Measurements from ENCODE around the gene TEX19. TPM values are rescaled to one million over a fixed set of nuclear protein-coding genes. Genes with fewer than 3 reads are reported as not detected.
"Not testable (repeated sequence)": the region's sequence is repeated elsewhere in the genome, so short reads cannot be mapped to it uniquely, and the experiment has no call there.

TEX19 gene
- polyA plus RNA-seq, 1 donor: not detected

- no peak for DNase-seq
Measured at GRCh38 chr17:82411396-82412053, 52.5 kb downstream of the TEX19 start.

GRCh38 chr17:82412081-82412480 lies 53.0 kb downstream of the TEX19 start:
- DNase-seq: not testable (repeated sequence)

- DNase-seq: no peak
Measured at GRCh38 chr17:82412535-82413520, 53.8 kb downstream of the TEX19 start.

Other genes with a start within 250 kb of the TEX19 start
- 29.9 TPM for gene CCDC57, start 146.4 kb upstream of the TEX19 start, polyA plus RNA-seq (ENCODE audit: insufficient read length)
- gene SLC16A3, start 130.2 kb upstream of the TEX19 start, polyA plus RNA-seq (ENCODE audit: insufficient read length): 34.8 TPM
- gene CSNK1D, start 85.5 kb upstream of the TEX19 start, polyA plus RNA-seq (ENCODE audit: insufficient read length): 81.9 TPM
- gene CD7, start 41.6 kb upstream of the TEX19 start, polyA plus RNA-seq (ENCODE audit: insufficient read length): 0.45 TPM
- gene SECTM1, start 25.5 kb upstream of the TEX19 start, polyA plus RNA-seq (ENCODE audit: insufficient read length): 5.5 TPM
- 12.6 TPM for gene UTS2R, start 12.5 kb downstream of the TEX19 start, polyA plus RNA-seq (ENCODE audit: insufficient read length)
- gene HEXD, start 59.1 kb downstream of the TEX19 start, polyA plus RNA-seq (ENCODE audit: insufficient read length): 27.4 TPM
- 21.5 TPM for gene OGFOD3, start 59.3 kb downstream of the TEX19 start, polyA plus RNA-seq (ENCODE audit: insufficient read length)
- 39.6 TPM for gene CYBC1, start 91.5 kb downstream of the TEX19 start, polyA plus RNA-seq (ENCODE audit: insufficient read length)
- gene NARF, start 99.5 kb downstream of the TEX19 start, polyA plus RNA-seq (ENCODE audit: insufficient read length): 53.8 TPM
- gene FOXK2, start 160.5 kb downstream of the TEX19 start, polyA plus RNA-seq (ENCODE audit: insufficient read length): 44.4 TPM

All from hindlimb muscle (tissue), 1 donor.